Jurkat, Clone E6-1 (cell line): ENCODE results near the gene HNF1B.

Experiments used
- DNase-seq: peaks from one replicate; pipeline ENCODE4 v3.0.0-alpha.2; 2011; ENCODE audit warnings: low read depth, low spot score
- H3K4me3 ChIP-seq: 2 replicates; pipeline ENCODE4 v1.5.1; 2011; ENCODE audit warnings: mild to moderate bottlenecking, low read length, control low read depth, moderate library complexity

HNF1B gene

GRCh38 chr17:37762666-37763065 lies 17.8 kb upstream of the HNF1B start:
- no peak overlapping the region for H3K4me3 ChIP-seq
- DNase-seq: no peak

GRCh38 chr17:37761961-37762360 lies 17.1 kb upstream of the HNF1B start:
- no peak overlapping the region for H3K4me3 ChIP-seq
- DNase-seq: no peak

GRCh38 chr17:37761059-37761458 lies 16.2 kb upstream of the HNF1B start:
- no peak for DNase-seq
- H3K4me3 ChIP-seq: no peak overlapping the region

GRCh38 chr17:37759014-37759637 lies 14.3 kb upstream of the HNF1B start:
- no peak for DNase-seq
- H3K4me3 ChIP-seq: no peak overlapping the region

- DNase-seq: no peak
- H3K4me3 ChIP-seq: no peak overlapping the region
These were observed 11.2 kb upstream of the HNF1B start for GRCh38 chr17:37756051-37756450.

- DNase-seq: no peak
- H3K4me3 ChIP-seq: no peak overlapping the region
These were observed 10.6 kb upstream of the HNF1B start for GRCh38 chr17:37755455-37755854.

GRCh38 chr17:37754363-37754762 lies 9.5 kb upstream of the HNF1B start:
- H3K4me3 ChIP-seq: no peak overlapping the region
- no peak for DNase-seq

- H3K4me3 ChIP-seq: no peak overlapping the region
These were observed 7.6 kb upstream of the HNF1B start for GRCh38 chr17:37752482-37752881.

GRCh38 chr17:37750768-37751475 lies 6.1 kb upstream of the HNF1B start:
- no peak for DNase-seq

More at GRCh38 chr17:37752482-37752881, 7.6 kb upstream of the HNF1B start:
- no peak for DNase-seq

GRCh38 chr17:37750292-37750691 lies 5.4 kb upstream of the HNF1B start:
- H3K4me3 ChIP-seq: no peak overlapping the region
- DNase-seq: no peak

More at GRCh38 chr17:37750768-37751475, 6.1 kb upstream of the HNF1B start:
- no peak overlapping the region for H3K4me3 ChIP-seq

- no peak overlapping the region for H3K4me3 ChIP-seq
- DNase-seq: no peak
These were observed 2.4 kb upstream of the HNF1B start for GRCh38 chr17:37747222-37747621.

GRCh38 chr17:37746617-37747016 lies 1.8 kb upstream of the HNF1B start:
- DNase-seq: no peak

GRCh38 chr17:37745801-37746426 lies 1.1 kb upstream of the HNF1B start:
- no peak overlapping the region for H3K4me3 ChIP-seq
- DNase-seq: no peak

More at GRCh38 chr17:37746617-37747016, 1.8 kb upstream of the HNF1B start:
- H3K4me3 ChIP-seq: no peak overlapping the region

- no peak for DNase-seq
- H3K4me3 ChIP-seq: no peak overlapping the region
These were observed 279 bp downstream of the HNF1B start for GRCh38 chr17:37744633-37744927.

- no peak overlapping the region for H3K4me3 ChIP-seq
- DNase-seq: no peak
These were observed 805 bp downstream of the HNF1B start for GRCh38 chr17:37743875-37744632.

GRCh38 chr17:37743612-37743874 lies 1.3 kb downstream of the HNF1B start:
- H3K4me3 ChIP-seq: no peak overlapping the region
- no peak for DNase-seq

GRCh38 chr17:37742762-37743611 lies 1.9 kb downstream of the HNF1B start:
- no peak for DNase-seq

GRCh38 chr17:37742116-37742761 lies 2.6 kb downstream of the HNF1B start:
- H3K4me3 ChIP-seq: no peak overlapping the region
- no peak for DNase-seq

More at GRCh38 chr17:37742762-37743611, 1.9 kb downstream of the HNF1B start:
- H3K4me3 ChIP-seq: no peak overlapping the region
